Measurements from ENCODE around the gene SLC16A8. TPM values are rescaled to one million over a fixed set of nuclear protein-coding genes. Genes with fewer than 3 reads are reported as not detected.

Gene SLC16A8
- total RNA-seq, 1 experiment from 2014 or later: 1.1 TPM

GRCh38 chr22:38034884-38035529 is 49.0 kb downstream of the SLC16A8 start:
- H4K91ac ChIP-seq (ENCODE audit: insufficient read length, low read depth, low read length): no peak overlapping the region
- no peak overlapping the region for H2AFZ ChIP-seq (ENCODE audit: low read length)
- Mint-ChIP-seq H3K36me3 (ENCODE audit: insufficient read depth in 1 of 3, low read depth in 3 of 3) (no peaks in the 10 kb centered on the region), H3K4me1 (peaks cover 23 to 47% of the 10 kb centered on the region in 2 experiments), H3K27ac (peak overlapping the region in 2 of 3 experiments; percentile 73 to 83; a peak in 4 of 7 replicates), H3K9me3 (no peaks in the 10 kb centered on the region), H3K27me3 (ENCODE audit: low read depth) (peaks cover 5% of the 10 kb centered on the region), H3K4me3 (peak overlapping the region in 1 of 2 experiments; percentile 15; a peak in 3 of 5 replicates)
- TF ChIP-seq, protein P1, sequence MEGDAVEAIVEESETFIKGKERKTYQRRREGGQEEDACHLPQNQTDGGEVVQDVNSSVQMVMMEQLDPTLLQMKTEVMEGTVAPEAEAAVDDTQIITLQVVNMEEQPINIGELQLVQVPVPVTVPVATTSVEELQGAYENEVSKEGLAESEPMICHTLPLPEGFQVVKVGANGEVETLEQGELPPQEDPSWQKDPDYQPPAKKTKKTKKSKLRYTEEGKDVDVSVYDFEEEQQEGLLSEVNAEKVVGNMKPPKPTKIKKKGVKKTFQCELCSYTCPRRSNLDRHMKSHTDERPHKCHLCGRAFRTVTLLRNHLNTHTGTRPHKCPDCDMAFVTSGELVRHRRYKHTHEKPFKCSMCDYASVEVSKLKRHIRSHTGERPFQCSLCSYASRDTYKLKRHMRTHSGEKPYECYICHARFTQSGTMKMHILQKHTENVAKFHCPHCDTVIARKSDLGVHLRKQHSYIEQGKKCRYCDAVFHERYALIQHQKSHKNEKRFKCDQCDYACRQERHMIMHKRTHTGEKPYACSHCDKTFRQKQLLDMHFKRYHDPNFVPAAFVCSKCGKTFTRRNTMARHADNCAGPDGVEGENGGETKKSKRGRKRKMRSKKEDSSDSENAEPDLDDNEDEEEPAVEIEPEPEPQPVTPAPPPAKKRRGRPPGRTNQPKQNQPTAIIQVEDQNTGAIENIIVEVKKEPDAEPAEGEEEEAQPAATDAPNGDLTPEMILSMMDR (conservative IDR thresholded peaks at IDR 0.05): no peak
- H2BK15ac ChIP-seq (ENCODE audit: low read depth, low read length): no peak overlapping the region
- H4K8ac ChIP-seq (replicated peaks; ENCODE audit: insufficient read length, low read depth, low read length): no peak overlapping the region
- no peak overlapping the region for H3K4ac ChIP-seq (ENCODE audit: low read depth, low read length)
- no peaks in the 10 kb centered on the region for H3K27me3 ChIP-seq (ENCODE audit: insufficient read depth, low read length)
- no peak overlapping the region for H2BK20ac ChIP-seq (ENCODE audit: low read depth, low read length, poor library complexity, severe bottlenecking)
- peak overlapping the region; percentile 77 for H3K14ac ChIP-seq (ENCODE audit: insufficient read depth, low read length)
- H3K79me2 ChIP-seq (ENCODE audit: insufficient read depth, low read length): no peaks in the 10 kb centered on the region
- peak overlapping the region; percentile 47 for H3K18ac ChIP-seq (ENCODE audit: insufficient read length, low read depth, low read length)
- H3K23me2 ChIP-seq (ENCODE audit: insufficient read length, low read depth, low read length, poor library complexity, severe bottlenecking): no peaks in the 10 kb centered on the region
- no peak overlapping the region for H2BK5ac ChIP-seq (ENCODE audit: insufficient read length, low read length)
- DNase-seq: peak; percentile 29
- H3K4me2 ChIP-seq (ENCODE audit: insufficient read depth, insufficient read length, low read length): no peak overlapping the region
- no peak overlapping the region for H2BK12ac ChIP-seq (ENCODE audit: insufficient read length, low read depth, low read length)
- H3K9me3 ChIP-seq (ENCODE audit: control insufficient read depth, low read depth, low read length): no peaks in the 10 kb centered on the region
- H3T11ph ChIP-seq (ENCODE audit: low read length): no peak overlapping the region
- no peak overlapping the region for H2BK120ac ChIP-seq (ENCODE audit: low read depth, low read length, poor library complexity, severe bottlenecking)
- H4K20me1 ChIP-seq (ENCODE audit: control insufficient read depth, insufficient read depth, insufficient read length): no peaks in the 10 kb centered on the region
- H3K79me1 ChIP-seq (ENCODE audit: insufficient read depth, low read depth, low read length, poor library complexity, severe bottlenecking): no peaks in the 10 kb centered on the region
- no peak overlapping the region for H3K23ac ChIP-seq (ENCODE audit: insufficient read length, low read depth, low read length)
- H3K56ac ChIP-seq (ENCODE audit: insufficient read length, low read depth, low read length): no peak overlapping the region
- H3K9ac ChIP-seq (ENCODE audit: extremely low read depth, insufficient read length, low read length): no peak overlapping the region
- H2AK5ac ChIP-seq (ENCODE audit: insufficient read length, low read length): no peak overlapping the region
- H4K5ac ChIP-seq (ENCODE audit: insufficient read length, low read depth, low read length): no peak overlapping the region
- peaks cover 4% of the 10 kb centered on the region; the same call in 1 of the 2 replicates for H3K4me1 ChIP-seq (ENCODE audit: insufficient read depth, low read length)
- WGBS (ENCODE audit: extremely low coverage, insufficient read length, low lambda C conversion rate): no CpG with 5 or more reads among the region's 11 CpGs
- no peak overlapping the region for H3K27ac ChIP-seq (ENCODE audit: insufficient read length, low read depth, low read length)
